H9 (cell line): ENCODE data around the gene PLRG1. TPM values are rescaled to one million over a fixed set of nuclear protein-coding genes. Genes with fewer than 3 reads are reported as not detected.

ENCODE experiments used
- DNase-seq: peaks from one replicate; pipeline ENCODE4 v3.0.0-alpha.2; 2017
- H2AFZ ChIP-seq: one replicate; pipeline ENCODE4 v1.6.1; 2013; ENCODE audit warnings: mild to moderate bottlenecking, low read length, control low read depth, moderate library complexity
- H2AK5ac ChIP-seq: 2 replicates; pipeline ENCODE4 v1.6.1; 2013; ENCODE audit warnings: low read length, control low read depth, mixed read lengths; ENCODE audit not compliant: insufficient read length
- H2BK120ac ChIP-seq: one replicate; pipeline ENCODE4 v1.6.1; 2013; ENCODE audit warnings: low read depth, mild to moderate bottlenecking, low read length, control low read depth, inconsistent platforms; ENCODE audit not compliant: poor library complexity, severe bottlenecking
- H2BK12ac ChIP-seq: 2 replicates; pipeline ENCODE4 v1.6.1; 2013; ENCODE audit warnings: low read length, control low read depth, mixed read lengths, low read depth; ENCODE audit not compliant: insufficient read length
- H2BK15ac ChIP-seq: 2 replicates; pipeline ENCODE4 v1.6.1; 2013; ENCODE audit warnings: low read depth, low read length, control low read depth
- H2BK20ac ChIP-seq: one replicate; pipeline ENCODE4 v1.6.1; 2013; ENCODE audit warnings: low read depth, mild to moderate bottlenecking, low read length, control low read depth, inconsistent platforms; ENCODE audit not compliant: poor library complexity, severe bottlenecking
- H2BK5ac ChIP-seq: 2 replicates; pipeline ENCODE4 v1.6.1; 2013; ENCODE audit warnings: low read length, control low read depth, mixed read lengths; ENCODE audit not compliant: insufficient read length
- H3K14ac ChIP-seq: 2 replicates; pipeline ENCODE4 v1.6.1; 2013; ENCODE audit warnings: low read length, control low read depth; ENCODE audit not compliant: insufficient read depth
- H3K18ac ChIP-seq: 2 replicates; pipeline ENCODE4 v1.6.1; 2013; ENCODE audit warnings: low read depth, mild to moderate bottlenecking, mixed read lengths, low read length, control low read depth; ENCODE audit not compliant: insufficient read length
- H3K23ac ChIP-seq: 2 replicates; pipeline ENCODE4 v1.6.1; 2013; ENCODE audit warnings: low read length, control low read depth, mixed read lengths, low read depth; ENCODE audit not compliant: insufficient read length
- H3K23me2 ChIP-seq: 2 replicates; pipeline ENCODE4 v1.6.1; 2013; ENCODE audit warnings: low read depth, mild to moderate bottlenecking, mixed read lengths, low read length, control low read depth; ENCODE audit not compliant: insufficient read length, poor library complexity, severe bottlenecking
- H3K27ac ChIP-seq: 2 replicates; pipeline ENCODE4 v1.5.1; 2013; ENCODE audit warnings: low read length, control low read depth, mixed read lengths, low read depth; ENCODE audit not compliant: insufficient read length
- H3K27me3 ChIP-seq: 2 replicates; pipeline ENCODE4 v1.6.1; 2013; ENCODE audit warnings: low read length, control low read depth, inconsistent platforms; ENCODE audit not compliant: insufficient read depth
- H3K4ac ChIP-seq: 2 replicates; pipeline ENCODE4 v1.6.1; 2013; ENCODE audit warnings: low read depth, mild to moderate bottlenecking, control low read depth, inconsistent platforms, low read length, moderate library complexity
- H3K4me1 ChIP-seq: 2 replicates; pipeline ENCODE4 v1.6.1; 2013; ENCODE audit warnings: low read length, control low read depth, inconsistent platforms; ENCODE audit not compliant: insufficient read depth
- H3K4me2 ChIP-seq: 2 replicates; pipeline ENCODE4 v1.6.1; 2013; ENCODE audit warnings: low read length, control low read depth, mixed read lengths; ENCODE audit not compliant: insufficient read length, insufficient read depth
- H3K56ac ChIP-seq: 2 replicates; pipeline ENCODE4 v1.6.1; 2013; ENCODE audit warnings: low read depth, mild to moderate bottlenecking, mixed read lengths, low read length, control low read depth; ENCODE audit not compliant: insufficient read length
- H3K79me1 ChIP-seq: 2 replicates; pipeline ENCODE4 v1.6.1; 2013; ENCODE audit warnings: low read depth, mild to moderate bottlenecking, moderate library complexity, low read length, control low read depth, inconsistent platforms; ENCODE audit not compliant: insufficient read depth, poor library complexity, severe bottlenecking
- H3K79me2 ChIP-seq: 2 replicates; pipeline ENCODE4 v1.6.1; 2013; ENCODE audit warnings: low read length, control low read depth, inconsistent platforms; ENCODE audit not compliant: insufficient read depth
- H3K9ac ChIP-seq: 2 replicates; pipeline ENCODE4 v1.6.1; 2013; ENCODE audit warnings: low read length, control low read depth, mixed read lengths; ENCODE audit not compliant: insufficient read length; ENCODE audit errors: extremely low read depth
- H3K9me3 ChIP-seq: one replicate; pipeline ENCODE4 v1.6.1; 2013; ENCODE audit warnings: low read depth, low read length, inconsistent platforms; ENCODE audit not compliant: control insufficient read depth
- H3T11ph ChIP-seq: one replicate; pipeline ENCODE4 v1.6.1; 2013; ENCODE audit warnings: mild to moderate bottlenecking, low read length, control low read depth, inconsistent platforms
- H4K20me1 ChIP-seq: one replicate; pipeline ENCODE4 v1.6.1; 2013; ENCODE audit not compliant: control insufficient read depth, insufficient read length, insufficient read depth
- H4K5ac ChIP-seq: 2 replicates; pipeline ENCODE4 v1.6.1; 2013; ENCODE audit warnings: low read depth, mild to moderate bottlenecking, mixed read lengths, low read length, control low read depth; ENCODE audit not compliant: insufficient read length
- H4K8ac ChIP-seq: replicated peaks from 2 replicates; pipeline ENCODE4 v1.6.1; 2013; ENCODE audit warnings: low read length, control low read depth, mixed read lengths, low read depth; ENCODE audit not compliant: insufficient read length
- H4K91ac ChIP-seq: 2 replicates; pipeline ENCODE4 v1.6.1; 2013; ENCODE audit warnings: low read depth, mild to moderate bottlenecking, moderate library complexity, mixed read lengths, low read length, control low read depth; ENCODE audit not compliant: insufficient read length
- H3K27ac Mint-ChIP-seq, 3 experiments: 2 replicates in 2 of 3; 3 replicates in 1 of 3; pipeline ENCODE4 v1.8.0; 2020 to 2021; ENCODE audit warnings: mixed read lengths in 3 of 3, mild to moderate bottlenecking in 1 of 3, moderate library complexity in 1 of 3
- H3K27me3 Mint-ChIP-seq: 2 replicates; pipeline ENCODE4 v1.8.0; 2021; ENCODE audit warnings: low read depth, mild to moderate bottlenecking, moderate library complexity, mixed read lengths
- H3K36me3 Mint-ChIP-seq, 3 experiments: 2 replicates in 2 of 3; 3 replicates in 1 of 3; pipeline ENCODE4 v1.8.0; 2020 to 2021; ENCODE audit warnings: low read depth in 3 of 3, mixed read lengths in 3 of 3; ENCODE audit not compliant: insufficient read depth in 1 of 3
- H3K4me1 Mint-ChIP-seq, 2 experiments: 2 replicates each; pipeline ENCODE4 v1.8.0; 2020; ENCODE audit warnings: mixed read lengths in 2 of 2
- H3K4me3 Mint-ChIP-seq, 2 experiments: 2 replicates in 1 of 2; 3 replicates in 1 of 2; pipeline ENCODE4 v1.8.0; 2020 to 2021; ENCODE audit warnings: mild to moderate bottlenecking in 2 of 2, mixed read lengths in 2 of 2, moderate library complexity in 1 of 2
- H3K9me3 Mint-ChIP-seq, 2 experiments: 2 replicates in 1 of 2; 3 replicates in 1 of 2; pipeline ENCODE4 v1.8.0; 2020; ENCODE audit warnings: mild to moderate bottlenecking in 2 of 2, mixed read lengths in 2 of 2, moderate library complexity in 1 of 2
- CTCF ChIP-seq: fragments of 200-600 bp; sonication (generic); conservative IDR thresholded peaks from 3 replicates; pipeline ENCODE4 v1.8.0; 2021; ENCODE audit warnings: antibody characterized with exemption, mild to moderate bottlenecking
- WGBS: extraction: QIAGEN DNeasy Blood & Tissue Kit; methylation state at CpG from one replicate; pipeline ENCODE4 v1.1.7; 2013; ENCODE audit warnings: missing lambda C conversion rate, low lambda C conversion rate, mixed read lengths; ENCODE audit not compliant: insufficient read length; ENCODE audit errors: extremely low coverage; 5-methylcytosine and 5-hydroxymethylcytosine counted together
- total RNA-seq: library from RNA; stranded (reverse); gene quantifications from 2 replicates; pipeline ENCODE4 v1.2.1, GENCODE V29; 2021

The PLRG1 gene
- total RNA-seq, 1 experiment from 2014 or later, result 113 TPM

- H3K9me3 ChIP-seq, result no peaks in the 10 kb centered on the region
- H3T11ph ChIP-seq, result no peak overlapping the region
- no peak overlapping the region for H3K4me2 ChIP-seq
- no peak overlapping the region for H3K4ac ChIP-seq
- no peak overlapping the region for H2AK5ac ChIP-seq
- Mint-ChIP-seq H3K4me1 (0 out of 4 replicates have a peak, but pooled peaks cover 4 to 6% of the 10 kb centered on the region in 2 experiments), H3K27me3 (peaks cover under 1% of the 10 kb centered on the region), H3K36me3 (no peaks in the 10 kb centered on the region), H3K9me3 (no peaks in the 10 kb centered on the region), H3K4me3 (no peak overlapping the region), H3K27ac (no peak overlapping the region)
- no peaks in the 10 kb centered on the region for H3K23me2 ChIP-seq
- no peak for DNase-seq
- no peak overlapping the region for H2BK15ac ChIP-seq
- no peaks in the 10 kb centered on the region for H3K27me3 ChIP-seq
- no peak overlapping the region; the same call in 1 of the 2 replicates for H3K14ac ChIP-seq
- no peak for TF ChIP-seq CTCF
- H3K56ac ChIP-seq, result no peak overlapping the region
- no peak overlapping the region for H4K5ac ChIP-seq
- no peak overlapping the region for H2AFZ ChIP-seq
- H3K23ac ChIP-seq, result no peak overlapping the region
- no peak overlapping the region for H2BK120ac ChIP-seq
- WGBS, result no CpG with 5 or more reads among the region's 4 CpGs
- H3K79me1 ChIP-seq, result no peaks in the 10 kb centered on the region
- no peak overlapping the region for H4K8ac ChIP-seq
- no peak overlapping the region for H4K91ac ChIP-seq
- no peak overlapping the region for H3K27ac ChIP-seq
- no peaks in the 10 kb centered on the region for H4K20me1 ChIP-seq
- H2BK20ac ChIP-seq, result no peak overlapping the region
- no peaks in the 10 kb centered on the region for H3K79me2 ChIP-seq
- H3K18ac ChIP-seq, result no peak overlapping the region
- H2BK12ac ChIP-seq, result no peak overlapping the region
- no peak overlapping the region for H2BK5ac ChIP-seq
- H3K9ac ChIP-seq, result no peak overlapping the region
- no peaks in the 10 kb centered on the region for H3K4me1 ChIP-seq
Measured at GRCh38 chr4:154529728-154530519, 20.3 kb downstream of the PLRG1 start.
